Measurements from ENCODE around the gene AGA.

Gene AGA

DNA sequence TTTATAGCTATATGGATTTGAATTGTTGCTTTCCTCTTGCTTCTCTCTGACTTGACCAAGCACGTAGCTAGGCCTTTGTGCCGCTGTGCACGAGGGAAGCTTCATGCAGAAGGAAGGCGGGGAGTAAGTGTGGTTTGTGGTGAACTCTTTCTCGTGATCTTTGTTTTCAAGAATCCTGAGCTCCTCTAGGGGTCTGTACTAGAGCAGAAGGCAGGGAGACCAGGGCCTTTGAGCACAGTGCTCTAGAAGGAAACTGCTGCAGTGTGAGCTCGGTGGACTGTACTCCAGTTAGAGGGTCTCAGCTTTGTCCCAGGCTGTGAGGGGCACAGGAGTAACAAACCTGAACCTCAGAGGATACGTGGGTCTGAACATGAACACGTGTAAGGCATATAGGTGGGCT, 49.0 kb downstream of the AGA start:
- no peaks in the 10 kb centered on the region for H3K9me3 ChIP-seq (ENCODE audit: control insufficient read depth, insufficient read depth, low read depth, low read length)
- H3K36me3 ChIP-seq (ENCODE audit: control insufficient read depth in 2 of 2, insufficient read depth in 1 of 2, low read length in 2 of 2) = no peaks in the 10 kb centered on the region
- H3K4me1 ChIP-seq (ENCODE audit: control insufficient read depth, insufficient read depth, low read length) = no peaks in the 10 kb centered on the region
- no peak overlapping the region for H3K27ac ChIP-seq (ENCODE audit: extremely low read depth, low read depth, low read length)
- no peak overlapping the region for H3K4me3 ChIP-seq (ENCODE audit: low read depth, low read length)
- ChIA-PET POLR2A (no interaction called here), CTCF (no interaction called here)
- TF ChIP-seq, protein P1, sequence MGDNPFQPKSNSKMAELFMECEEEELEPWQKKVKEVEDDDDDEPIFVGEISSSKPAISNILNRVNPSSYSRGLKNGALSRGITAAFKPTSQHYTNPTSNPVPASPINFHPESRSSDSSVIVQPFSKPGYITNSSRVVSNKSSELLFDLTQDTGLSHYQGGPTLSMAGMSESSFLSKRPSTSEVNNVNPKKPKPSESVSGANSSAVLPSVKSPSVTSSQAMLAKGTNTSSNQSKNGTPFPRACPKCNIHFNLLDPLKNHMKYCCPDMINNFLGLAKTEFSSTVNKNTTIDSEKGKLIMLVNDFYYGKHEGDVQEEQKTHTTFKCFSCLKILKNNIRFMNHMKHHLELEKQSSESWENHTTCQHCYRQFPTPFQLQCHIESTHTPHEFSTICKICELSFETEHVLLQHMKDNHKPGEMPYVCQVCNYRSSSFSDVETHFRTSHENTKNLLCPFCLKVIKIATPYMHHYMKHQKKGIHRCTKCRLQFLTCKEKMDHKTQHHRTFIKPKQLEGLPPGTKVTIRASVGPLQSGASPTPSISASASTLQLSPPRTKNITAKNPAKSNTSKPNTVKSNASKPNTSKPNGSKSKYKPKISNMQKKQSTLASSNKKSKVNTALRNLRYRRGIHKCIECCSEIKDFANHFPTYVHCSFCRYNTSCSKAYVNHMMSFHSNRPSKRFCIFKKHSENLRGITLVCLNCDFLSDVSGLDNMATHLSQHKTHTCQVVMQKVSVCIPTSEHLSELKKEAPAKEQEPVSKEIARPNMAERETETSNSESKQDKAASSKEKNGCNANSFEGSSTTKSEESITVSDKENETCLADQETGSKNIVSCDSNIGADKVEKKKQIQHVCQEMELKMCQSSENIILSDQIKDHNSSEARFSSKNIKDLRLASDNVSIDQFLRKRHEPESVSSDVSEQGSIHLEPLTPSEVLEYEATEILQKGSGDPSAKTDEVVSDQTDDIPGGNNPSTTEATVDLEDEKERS (tag by site-specific recombination; IDR thresholded peaks at IDR 0.05) = no peak
- no peak for TF ChIP-seq PRDM6 (tag by site-specific recombination; IDR thresholded peaks at IDR 0.05)

DNA sequence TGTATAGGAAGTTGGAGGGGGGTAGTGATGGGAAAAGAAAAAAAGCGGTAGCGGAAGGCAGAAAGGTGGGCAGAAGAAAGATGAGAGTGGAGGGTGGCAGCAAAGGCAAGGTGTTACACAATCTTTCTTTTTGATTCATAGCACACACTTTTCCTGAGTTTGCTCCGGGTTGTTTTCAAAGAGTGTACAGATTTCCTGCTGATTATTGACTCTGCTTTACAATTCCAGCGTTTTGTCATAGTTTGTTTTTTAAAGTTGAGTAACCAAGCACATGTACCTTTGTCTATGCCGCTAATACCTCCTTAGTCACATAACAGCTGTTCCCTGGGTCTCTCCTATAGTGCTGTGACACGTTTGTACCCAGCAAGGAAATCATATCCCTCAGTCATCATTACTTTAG, 50.3 kb downstream of the AGA start:
- no peaks in the 10 kb centered on the region for H3K9me3 ChIP-seq (ENCODE audit: control insufficient read depth, insufficient read depth, low read depth, low read length)
- POLR2A ChIA-PET = no interaction called here
- TF ChIP-seq ZNF530 (tag by site-specific recombination; IDR thresholded peaks at IDR 0.05; ENCODE audit: low read depth) (no peak), ZNF423 (tag by site-specific recombination; IDR thresholded peaks at IDR 0.05) (no peak), GFI1B (tag by site-specific recombination; IDR thresholded peaks at IDR 0.05) (no peak), ZNF48 (tag by site-specific recombination; IDR thresholded peaks at IDR 0.05) (no peak), ZNF623 (tag by site-specific recombination; IDR thresholded peaks at IDR 0.05) (no peak), RBAK (tag by site-specific recombination; IDR thresholded peaks at IDR 0.05) (no peak), ZXDB (tag by site-specific recombination; IDR thresholded peaks at IDR 0.05) (no peak), KLF10 (tag by site-specific recombination; IDR thresholded peaks at IDR 0.05) (no peak), ZNF292 (tag by site-specific recombination; IDR thresholded peaks at IDR 0.05; ENCODE audit: borderline replicate concordance, low read depth) (no peak), FEZF1 (tag by site-specific recombination; IDR thresholded peaks at IDR 0.05) (no peak), ZNF350 (tag by site-specific recombination; IDR thresholded peaks at IDR 0.05) (no peak), ZNF513 (tag by site-specific recombination; IDR thresholded peaks at IDR 0.05) (no peak), ZSCAN30 (tag by site-specific recombination; IDR thresholded peaks at IDR 0.05) (no peak)
- TF ChIP-seq, protein P2, sequence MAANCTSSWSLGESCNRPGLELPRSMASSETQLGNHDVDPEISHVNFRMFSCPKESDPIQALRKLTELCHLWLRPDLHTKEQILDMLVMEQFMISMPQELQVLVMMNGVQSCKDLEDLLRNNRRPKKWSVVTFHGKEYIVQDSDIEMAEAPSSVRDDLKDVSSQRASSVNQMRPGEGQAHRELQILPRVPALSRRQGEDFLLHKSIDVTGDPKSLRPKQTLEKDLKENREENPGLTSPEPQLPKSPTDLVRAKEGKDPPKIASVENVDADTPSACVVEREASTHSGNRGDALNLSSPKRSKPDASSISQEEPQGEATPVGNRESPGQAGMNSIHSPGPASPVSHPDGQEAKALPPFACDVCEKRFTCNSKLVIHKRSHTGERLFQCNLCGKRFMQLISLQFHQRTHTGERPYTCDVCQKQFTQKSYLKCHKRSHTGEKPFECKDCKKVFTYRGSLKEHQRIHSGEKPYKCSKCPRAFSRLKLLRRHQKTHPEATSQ (tag by site-specific recombination; IDR thresholded peaks at IDR 0.05) = no peak
- TF ChIP-seq, protein P3, sequence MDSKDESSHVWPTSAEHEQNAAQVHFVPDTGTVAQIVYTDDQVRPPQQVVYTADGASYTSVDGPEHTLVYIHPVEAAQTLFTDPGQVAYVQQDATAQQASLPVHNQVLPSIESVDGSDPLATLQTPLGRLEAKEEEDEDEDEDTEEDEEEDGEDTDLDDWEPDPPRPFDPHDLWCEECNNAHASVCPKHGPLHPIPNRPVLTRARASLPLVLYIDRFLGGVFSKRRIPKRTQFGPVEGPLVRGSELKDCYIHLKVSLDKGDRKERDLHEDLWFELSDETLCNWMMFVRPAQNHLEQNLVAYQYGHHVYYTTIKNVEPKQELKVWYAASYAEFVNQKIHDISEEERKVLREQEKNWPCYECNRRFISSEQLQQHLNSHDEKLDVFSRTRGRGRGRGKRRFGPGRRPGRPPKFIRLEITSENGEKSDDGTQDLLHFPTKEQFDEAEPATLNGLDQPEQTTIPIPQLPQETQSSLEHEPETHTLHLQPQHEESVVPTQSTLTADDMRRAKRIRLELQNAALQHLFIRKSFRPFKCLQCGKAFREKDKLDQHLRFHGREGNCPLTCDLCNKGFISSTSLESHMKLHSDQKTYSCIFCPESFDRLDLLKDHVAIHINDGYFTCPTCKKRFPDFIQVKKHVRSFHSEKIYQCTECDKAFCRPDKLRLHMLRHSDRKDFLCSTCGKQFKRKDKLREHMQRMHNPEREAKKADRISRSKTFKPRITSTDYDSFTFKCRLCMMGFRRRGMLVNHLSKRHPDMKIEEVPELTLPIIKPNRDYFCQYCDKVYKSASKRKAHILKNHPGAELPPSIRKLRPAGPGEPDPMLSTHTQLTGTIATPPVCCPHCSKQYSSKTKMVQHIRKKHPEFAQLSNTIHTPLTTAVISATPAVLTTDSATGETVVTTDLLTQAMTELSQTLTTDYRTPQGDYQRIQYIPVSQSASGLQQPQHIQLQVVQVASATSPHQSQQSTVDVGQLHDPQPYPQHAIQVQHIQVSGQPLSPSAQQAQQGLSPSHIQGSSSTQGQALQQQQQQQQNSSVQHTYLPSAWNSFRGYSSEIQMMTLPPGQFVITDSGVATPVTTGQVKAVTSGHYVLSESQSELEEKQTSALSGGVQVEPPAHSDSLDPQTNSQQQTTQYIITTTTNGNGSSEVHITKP (tag by site-specific recombination; IDR thresholded peaks at IDR 0.05) = no peak
- CTCF ChIA-PET = no interaction called here
- H3K4me1 ChIP-seq (ENCODE audit: control insufficient read depth, insufficient read depth, low read length) = no peaks in the 10 kb centered on the region
- no peaks in the 10 kb centered on the region for H3K36me3 ChIP-seq (ENCODE audit: control insufficient read depth in 2 of 2, insufficient read depth in 1 of 2, low read length in 2 of 2)
- no peak overlapping the region for H3K27ac ChIP-seq (ENCODE audit: extremely low read depth, low read depth, low read length)
- no peak overlapping the region for H3K4me3 ChIP-seq (ENCODE audit: low read depth, low read length)

Measured in HEK293 (cell line).